Uterus (tissue), 4 donors: ENCODE results near the gene S100B. TPM values are rescaled to one million over a fixed set of nuclear protein-coding genes. Genes with fewer than 3 reads are reported as not detected.

Source experiments
- DNase-seq, 2 donors: peaks; one replicate each; pipeline ENCODE4 v3.0.0-alpha.2; 2019 to 2020
- H3K27ac ChIP-seq, 2 donors: fragments of 200-600 bp; sonication (generic); 1 replicate in 1 of 2; 2 replicates in 1 of 2; pipeline ENCODE4 v1.5.1; 2016 to 2018
- H3K27me3 ChIP-seq, 2 donors: fragments of 200-600 bp; sonication (generic); one replicate each; pipeline ENCODE4 v1.5.1; 2018 to 2019; ENCODE audit warnings: control low read depth in 1 of 2
- H3K36me3 ChIP-seq, 2 donors: fragments of 200-600 bp; sonication (generic); one replicate each; pipeline ENCODE4 v1.5.1; 2019; ENCODE audit warnings: control low read depth in 1 of 2
- H3K4me1 ChIP-seq, 2 donors: fragments of 200-600 bp; sonication (generic); one replicate each; pipeline ENCODE4 v1.5.1; 2018 to 2019; ENCODE audit warnings: control low read depth in 1 of 2
- H3K4me3 ChIP-seq, 2 donors: fragments of 200-600 bp; sonication (generic); 1 replicate in 1 of 2; 2 replicates in 1 of 2; pipeline ENCODE4 v1.5.1; 2018 to 2019; ENCODE audit warnings: mild to moderate bottlenecking in 1 of 2
- H3K9me3 ChIP-seq, 2 donors: fragments of 200-600 bp; sonication (generic); one replicate each; pipeline ENCODE4 v1.5.1; 2019; ENCODE audit warnings: control low read depth in 1 of 2
- CTCF ChIP-seq, 4 experiments: fragments of 200-600 bp in 2 of 4; fragments of 450-650 bp in 2 of 4; sonication (generic) in 2 of 4; IDR thresholded peaks; one replicate each; pipeline ENCODE4 v1.5.1; 2016 to 2019; ENCODE audit warnings: antibody characterized with exemption in 4 of 4, mild to moderate bottlenecking in 2 of 4, moderate library complexity in 1 of 4
- POLR2A ChIP-seq, 2 donors: fragments of 450-650 bp; IDR thresholded peaks; one replicate each; pipeline ENCODE4 v1.6.1; 2016; ENCODE audit warnings: antibody characterized with exemption in 2 of 2, mild to moderate bottlenecking in 1 of 2, moderate library complexity in 1 of 2
- intact Hi-C: fragments of 100-400 bp; cut with DNase I; formaldehyde crosslinking; loops from one replicate; pipeline ENCODE4 v1.15.1; 2023; ENCODE audit warnings: low total_unique reads
- total RNA-seq, 4 donors: library from RNA; depleted of rRNA in 3 of 4; stranded (reverse); fragments of >200 nt in 3 of 4; gene quantifications; one replicate each; pipeline versions ENCODE4 v1.1.0 to v1.2.4, GENCODE V29; 2014 to 2023
- donor health status: DM: yes; HTN: yes; CAD: no.

S100B gene
- total RNA-seq, 4 donors from 2014 or later = 1.8 to 18.2 TPM; not detected in 2

- TF ChIP-seq CTCF (IDR thresholded peaks at IDR 0.05) (no peak), POLR2A (IDR thresholded peaks at IDR 0.05) (no peak)
- no peaks in the 10 kb centered on the region for H3K4me1 ChIP-seq
- H3K27me3 ChIP-seq = no peaks in the 10 kb centered on the region
- DNase-seq = no peak
- intact Hi-C loops = no loop called here
- H3K9me3 ChIP-seq = peaks cover 0 to 4% of the 10 kb centered on the region in 2 donors
- no peak overlapping the region for H3K4me3 ChIP-seq
- no peaks in the 10 kb centered on the region for H3K36me3 ChIP-seq
- H3K27ac ChIP-seq = no peak overlapping the region
Measured at GRCh38 chr21:46624050-46624449, 19.2 kb upstream of the S100B start.

- no peak for TF ChIP-seq CTCF (IDR thresholded peaks at IDR 0.05)
- no peak for TF ChIP-seq POLR2A (IDR thresholded peaks at IDR 0.05)
- H3K9me3 ChIP-seq = peaks cover 0 to 4% of the 10 kb centered on the region in 2 donors
- intact Hi-C loops = no loop called here
- H3K27me3 ChIP-seq = no peaks in the 10 kb centered on the region
- no peak overlapping the region for H3K27ac ChIP-seq
- H3K4me3 ChIP-seq = no peak overlapping the region
- DNase-seq = no peak
- H3K4me1 ChIP-seq = no peaks in the 10 kb centered on the region
- H3K36me3 ChIP-seq = no peaks in the 10 kb centered on the region
Measured at GRCh38 chr21:46622226-46622625, 17.3 kb upstream of the S100B start.

- Histone ChIP-seq H3K27ac (no peak overlapping the region), H3K9me3 (peaks cover 0 to 4% of the 10 kb centered on the region in 2 donors), H3K27me3 (no peaks in the 10 kb centered on the region), H3K4me3 (no peak overlapping the region), H3K36me3 (no peaks in the 10 kb centered on the region), H3K4me1 (no peaks in the 10 kb centered on the region)
- DNase-seq = no peak
- intact Hi-C loops = no loop called here
- TF ChIP-seq POLR2A (IDR thresholded peaks at IDR 0.05) = no peak
- TF ChIP-seq CTCF (IDR thresholded peaks at IDR 0.05) = no peak
Measured at GRCh38 chr21:46621457-46622182, 16.7 kb upstream of the S100B start.

GRCh38 chr21:46620846-46621245 lies 16.0 kb upstream of the S100B start:
- Histone ChIP-seq H3K36me3 (no peaks in the 10 kb centered on the region), H3K27ac (no peak overlapping the region), H3K4me3 (no peak overlapping the region), H3K9me3 (peaks cover 0 to 2% of the 10 kb centered on the region in 2 donors), H3K27me3 (no peaks in the 10 kb centered on the region), H3K4me1 (no peaks in the 10 kb centered on the region)
- no peak for DNase-seq
- TF ChIP-seq CTCF (IDR thresholded peaks at IDR 0.05) (no peak), POLR2A (IDR thresholded peaks at IDR 0.05) (no peak)
- intact Hi-C loops = no loop called here

- H3K4me1 ChIP-seq = no peaks in the 10 kb centered on the region
- no peak overlapping the region for H3K27ac ChIP-seq
- TF ChIP-seq POLR2A (IDR thresholded peaks at IDR 0.05) (no peak), CTCF (IDR thresholded peaks at IDR 0.05) (no peak)
- DNase-seq = no peak
- H3K27me3 ChIP-seq = no peaks in the 10 kb centered on the region
- H3K4me3 ChIP-seq = no peak overlapping the region
- no peaks in the 10 kb centered on the region for H3K36me3 ChIP-seq
- H3K9me3 ChIP-seq = no peaks in the 10 kb centered on the region
- intact Hi-C loops = no loop called here
Measured at GRCh38 chr21:46619846-46620245, 15.0 kb upstream of the S100B start.
